Neuron (in vitro differentiated cells): ENCODE data around the gene PTPN23.
"Not testable (repeated sequence)": the region's sequence is repeated elsewhere in the genome, so short reads cannot be mapped to it uniquely, and the experiment has no call there.

Experiments used
- H2AFZ ChIP-seq: one replicate; pipeline ENCODE4 v1.6.1; 2013; ENCODE audit warnings: low read depth, mild to moderate bottlenecking, inconsistent platforms, low read length, moderate library complexity
- H3K27me3 ChIP-seq: one replicate; pipeline ENCODE4 v1.6.1; 2013; ENCODE audit warnings: low read length; ENCODE audit not compliant: insufficient read depth
- H3K36me3 ChIP-seq: one replicate; pipeline ENCODE4 v1.6.1; 2013; ENCODE audit warnings: low read length; ENCODE audit not compliant: insufficient read depth
- H3K4me1 ChIP-seq: one replicate; pipeline ENCODE4 v1.6.1; 2013; ENCODE audit warnings: low read length; ENCODE audit not compliant: insufficient read depth
- H3K4me3 ChIP-seq: 2 replicates; pipeline ENCODE4 v1.5.1; 2013; ENCODE audit warnings: mild to moderate bottlenecking, low read length, moderate library complexity
- H3K9me3 ChIP-seq: one replicate; pipeline ENCODE4 v1.6.1; 2013; ENCODE audit warnings: low read length

Gene PTPN23

GRCh38 chr3:47433796-47434195, 53.0 kb downstream of the PTPN23 start:
- H3K4me3 ChIP-seq: no peak overlapping the region
- H2AFZ ChIP-seq: no peak overlapping the region
- peaks cover 31% of the 10 kb centered on the region for H3K36me3 ChIP-seq
- no peaks in the 10 kb centered on the region for H3K9me3 ChIP-seq
- H3K4me1 ChIP-seq: peaks cover 21% of the 10 kb centered on the region
- H3K27me3 ChIP-seq: no peaks in the 10 kb centered on the region

DNA sequence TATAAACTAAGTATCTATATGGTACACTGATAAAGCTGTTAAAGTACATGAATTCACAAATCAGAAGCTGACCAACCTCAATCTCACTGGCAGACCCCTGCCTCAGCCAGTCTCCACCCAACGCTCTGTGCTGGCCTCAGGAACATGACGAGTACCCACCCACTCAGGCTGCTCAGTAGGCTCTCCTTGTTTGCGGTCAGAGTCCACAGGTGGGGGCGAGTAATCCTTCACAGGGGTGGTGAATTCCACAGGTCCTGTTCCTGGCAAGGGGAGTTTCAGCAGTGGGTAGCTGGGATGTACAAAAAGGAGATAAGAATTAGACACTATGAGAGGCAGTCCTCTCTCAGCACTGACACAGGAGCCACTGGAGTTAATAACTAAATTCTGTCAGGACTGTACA, 54.0 kb downstream of the PTPN23 start:
- Histone ChIP-seq H3K4me1 (peaks cover 18% of the 10 kb centered on the region), H2AFZ (no peak overlapping the region), H3K4me3 (no peak overlapping the region), H3K27me3 (no peaks in the 10 kb centered on the region), H3K9me3 (no peaks in the 10 kb centered on the region), H3K36me3 (peaks cover 42% of the 10 kb centered on the region)

DNA sequence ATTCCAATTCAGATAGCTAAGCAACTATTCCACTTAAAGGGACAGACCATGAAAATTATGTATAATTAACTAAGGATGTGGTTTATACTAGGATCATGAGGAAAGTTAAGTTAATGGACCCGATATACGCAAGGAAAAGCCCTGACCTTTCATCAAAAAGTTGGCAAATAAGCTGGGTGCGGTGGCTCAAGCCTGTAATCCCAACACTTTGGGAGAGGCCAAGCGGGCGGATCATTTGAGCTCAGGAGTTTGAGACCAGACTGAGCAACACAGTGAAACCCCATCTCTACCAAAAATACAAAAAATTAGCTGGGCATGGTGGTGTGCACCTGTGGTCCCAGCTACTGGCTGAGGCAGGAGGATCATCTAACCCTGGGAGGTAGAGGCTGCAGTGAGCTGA, 55.4 kb downstream of the PTPN23 start:
- Histone ChIP-seq H3K4me3 (no peak overlapping the region), H3K36me3 (peaks cover 44% of the 10 kb centered on the region), H2AFZ (no peak overlapping the region), H3K9me3 (no peaks in the 10 kb centered on the region), H3K27me3 (no peaks in the 10 kb centered on the region), H3K4me1 (peaks cover 4% of the 10 kb centered on the region)

DNA sequence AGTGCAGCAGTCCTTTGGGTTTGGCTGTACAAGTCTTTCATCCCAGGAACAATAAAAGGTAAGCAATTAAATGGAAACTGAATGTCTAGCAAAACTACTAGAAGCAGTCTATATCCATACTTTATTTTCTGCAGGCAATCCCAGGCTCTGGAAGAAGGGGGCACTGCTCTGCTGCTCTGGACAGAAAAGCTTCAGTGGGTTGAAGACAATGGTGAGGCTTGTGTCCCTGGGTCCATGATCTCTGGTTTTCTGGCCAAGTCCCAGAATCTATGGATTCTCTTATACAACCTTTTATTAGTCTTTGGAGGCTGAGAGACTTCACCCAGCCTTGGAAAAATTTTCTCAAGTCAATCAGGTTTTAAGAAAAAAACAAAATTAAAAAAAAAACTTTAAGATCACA, 59.3 kb downstream of the PTPN23 start:
- Histone ChIP-seq H3K9me3 (no peaks in the 10 kb centered on the region), H3K36me3 (peaks cover 30% of the 10 kb centered on the region), H3K4me3 (no peak overlapping the region), H2AFZ (no peak overlapping the region), H3K27me3 (no peaks in the 10 kb centered on the region), H3K4me1 (peaks cover 17% of the 10 kb centered on the region)

GRCh38 chr3:47441796-47442551, 61.2 kb downstream of the PTPN23 start:
- peaks cover 17% of the 10 kb centered on the region for H3K4me1 ChIP-seq
- peaks cover 3% of the 10 kb centered on the region for H3K9me3 ChIP-seq
- no peak overlapping the region for H2AFZ ChIP-seq
- peaks cover 30% of the 10 kb centered on the region for H3K36me3 ChIP-seq
- no peak overlapping the region for H3K4me3 ChIP-seq
- H3K27me3 ChIP-seq: no peaks in the 10 kb centered on the region

GRCh38 chr3:47443611-47443995, 62.8 kb downstream of the PTPN23 start:
- H3K36me3 ChIP-seq: peaks cover 21% of the 10 kb centered on the region
- peaks cover 3% of the 10 kb centered on the region for H3K9me3 ChIP-seq
- H3K4me1 ChIP-seq: peaks cover 17% of the 10 kb centered on the region
- no peak overlapping the region for H3K4me3 ChIP-seq
- no peaks in the 10 kb centered on the region for H3K27me3 ChIP-seq
- no peak overlapping the region for H2AFZ ChIP-seq

- H3K9me3 ChIP-seq: peaks cover 3% of the 10 kb centered on the region
- H3K36me3 ChIP-seq: peaks cover 16% of the 10 kb centered on the region
- no peak overlapping the region for H3K4me3 ChIP-seq
- no peak overlapping the region for H2AFZ ChIP-seq
- H3K4me1 ChIP-seq: peaks cover 17% of the 10 kb centered on the region
- H3K27me3 ChIP-seq: no peaks in the 10 kb centered on the region
Observed at GRCh38 chr3:47444103-47444502, 63.3 kb downstream of the PTPN23 start.

GRCh38 chr3:47452453-47453215, 71.8 kb downstream of the PTPN23 start:
- Histone ChIP-seq H2AFZ (no peak overlapping the region), H3K9me3 (no peaks in the 10 kb centered on the region), H3K4me3 (no peak overlapping the region), H3K36me3 (no peaks in the 10 kb centered on the region), H3K27me3 (no peaks in the 10 kb centered on the region), H3K4me1 (no peaks in the 10 kb centered on the region)

DNA sequence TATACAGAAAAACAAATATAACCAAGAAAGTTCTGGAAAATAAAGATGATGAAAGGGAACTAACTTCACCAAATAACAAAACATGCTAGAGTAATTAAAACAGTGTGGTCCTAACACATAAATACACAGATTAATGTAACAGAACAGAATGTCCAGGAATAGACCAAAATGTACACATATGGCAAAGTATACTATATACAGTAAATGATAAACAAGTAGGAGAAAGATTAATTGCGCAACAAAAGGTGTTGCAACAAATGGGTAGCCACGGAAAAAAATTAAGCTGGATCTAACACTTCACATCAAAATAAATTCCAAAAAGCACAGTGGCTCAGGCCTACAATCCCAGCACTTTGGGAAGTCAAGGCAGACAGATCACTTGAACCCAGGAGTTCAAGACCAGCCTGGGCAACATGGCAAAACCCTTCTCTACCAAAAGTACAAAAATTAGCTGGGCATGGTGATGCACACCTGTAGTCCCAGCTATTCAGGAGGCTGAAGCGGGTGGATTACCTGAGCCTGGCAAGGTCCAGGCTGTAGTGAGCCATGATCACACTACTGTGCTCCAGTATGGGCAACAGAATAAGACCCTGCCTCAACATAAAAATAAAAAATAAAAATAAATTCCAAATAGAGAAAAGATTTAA, 75.1 kb downstream of the PTPN23 start:
- H3K9me3 ChIP-seq: no peaks in the 10 kb centered on the region
- no peaks in the 10 kb centered on the region for H3K27me3 ChIP-seq
- H2AFZ ChIP-seq: no peak overlapping the region
- H3K4me3 ChIP-seq: no peak overlapping the region
- no peaks in the 10 kb centered on the region for H3K36me3 ChIP-seq
- no peaks in the 10 kb centered on the region for H3K4me1 ChIP-seq

GRCh38 chr3:47456984-47457383, 76.2 kb downstream of the PTPN23 start:
- H2AFZ ChIP-seq: no peak overlapping the region
- H3K27me3 ChIP-seq: no peaks in the 10 kb centered on the region
- no peak overlapping the region for H3K4me3 ChIP-seq
- no peaks in the 10 kb centered on the region for H3K9me3 ChIP-seq
- no peaks in the 10 kb centered on the region for H3K4me1 ChIP-seq
- no peaks in the 10 kb centered on the region for H3K36me3 ChIP-seq

DNA sequence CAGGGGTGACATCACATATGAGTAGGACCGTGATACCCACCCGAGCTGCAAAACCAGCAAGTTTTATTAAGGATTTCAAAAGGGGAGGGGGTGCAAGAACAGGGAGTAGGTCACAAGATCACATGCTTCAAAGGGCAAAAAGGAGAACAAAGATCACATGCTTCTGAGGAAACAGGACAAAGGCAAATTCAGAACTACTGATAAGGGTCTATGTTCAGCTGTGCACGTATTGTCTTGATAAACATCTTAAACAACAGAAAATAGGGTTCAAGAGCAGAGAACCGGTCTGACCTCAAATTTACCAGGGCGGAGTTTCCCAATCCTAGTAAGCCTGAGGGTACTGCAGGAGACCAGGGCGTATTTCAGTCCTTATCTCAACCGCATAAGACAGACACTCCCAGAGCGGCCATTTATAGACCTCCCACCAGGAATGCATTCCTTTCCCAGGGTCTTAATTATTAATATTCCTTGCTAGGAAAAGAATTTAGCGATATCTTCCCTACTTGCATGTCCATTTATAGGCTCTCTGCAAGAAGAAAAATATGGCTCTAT, 78.8 kb downstream of the PTPN23 start:
- H3K9me3 ChIP-seq, H3K36me3 ChIP-seq, H2AFZ ChIP-seq, H3K4me1 ChIP-seq, H3K27me3 ChIP-seq, H3K4me3 ChIP-seq: not testable (repeated sequence)
